HG02642 (cell line): ENCODE results near the gene SF1.

Experiments used
- ATAC-seq: cut with Tn5 transposase; IDR thresholded peaks from one replicate; pipeline ENCODE4 v1.9.1; 2021; ENCODE audit warnings: mild to moderate bottlenecking; ENCODE audit not compliant: unreplicated experiment, poor library complexity

SF1 gene

DNA sequence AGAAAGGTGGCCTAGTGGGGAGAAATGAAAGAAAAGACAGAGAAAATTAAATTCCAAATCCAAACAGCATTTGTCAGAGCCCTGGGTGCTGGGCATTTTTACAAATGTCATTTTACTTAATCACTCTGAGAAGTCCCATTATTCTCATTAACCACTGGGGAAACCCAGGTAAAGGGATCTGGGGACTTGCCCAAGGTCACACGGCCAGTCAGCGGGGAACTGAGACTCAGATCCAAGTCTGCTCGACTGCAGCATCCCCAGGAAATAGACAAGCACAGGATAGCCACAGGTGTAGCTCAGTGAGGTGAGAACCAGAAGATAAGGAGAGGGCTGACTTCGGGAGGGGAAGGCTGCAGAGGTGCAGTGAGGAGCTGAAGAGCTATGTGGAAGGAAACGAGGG, 63.2 kb downstream of the SF1 start:
- ATAC-seq = no peak

DNA sequence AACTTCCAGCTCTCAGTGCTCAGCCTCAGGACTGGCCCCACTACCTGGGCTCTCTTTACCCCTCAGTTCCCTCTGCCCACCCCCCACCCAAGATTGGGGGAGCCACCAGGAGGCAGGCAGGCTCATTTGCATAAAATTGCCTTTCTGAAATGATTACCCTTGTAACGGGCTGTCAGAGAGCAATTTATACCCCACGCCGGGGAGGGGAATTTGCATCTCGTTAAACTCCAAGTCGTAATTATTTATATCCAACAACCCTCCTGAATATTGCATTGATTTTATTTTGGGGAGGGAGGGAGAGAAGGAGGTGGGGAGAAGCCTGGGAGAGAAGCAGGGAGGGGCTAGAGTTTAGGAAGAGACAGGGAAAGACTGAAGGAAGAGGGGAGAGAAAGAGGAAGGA, 63.7 kb downstream of the SF1 start:
- ATAC-seq = no peak
